ENCODE data around the gene TTC1.

The TTC1 gene

GRCh38 chr5:160023908-160024630, 15.1 kb downstream of the TTC1 start:
- no peak for DNase-seq (ENCODE audit: low spot score)
- TF ChIP-seq, protein P1, sequence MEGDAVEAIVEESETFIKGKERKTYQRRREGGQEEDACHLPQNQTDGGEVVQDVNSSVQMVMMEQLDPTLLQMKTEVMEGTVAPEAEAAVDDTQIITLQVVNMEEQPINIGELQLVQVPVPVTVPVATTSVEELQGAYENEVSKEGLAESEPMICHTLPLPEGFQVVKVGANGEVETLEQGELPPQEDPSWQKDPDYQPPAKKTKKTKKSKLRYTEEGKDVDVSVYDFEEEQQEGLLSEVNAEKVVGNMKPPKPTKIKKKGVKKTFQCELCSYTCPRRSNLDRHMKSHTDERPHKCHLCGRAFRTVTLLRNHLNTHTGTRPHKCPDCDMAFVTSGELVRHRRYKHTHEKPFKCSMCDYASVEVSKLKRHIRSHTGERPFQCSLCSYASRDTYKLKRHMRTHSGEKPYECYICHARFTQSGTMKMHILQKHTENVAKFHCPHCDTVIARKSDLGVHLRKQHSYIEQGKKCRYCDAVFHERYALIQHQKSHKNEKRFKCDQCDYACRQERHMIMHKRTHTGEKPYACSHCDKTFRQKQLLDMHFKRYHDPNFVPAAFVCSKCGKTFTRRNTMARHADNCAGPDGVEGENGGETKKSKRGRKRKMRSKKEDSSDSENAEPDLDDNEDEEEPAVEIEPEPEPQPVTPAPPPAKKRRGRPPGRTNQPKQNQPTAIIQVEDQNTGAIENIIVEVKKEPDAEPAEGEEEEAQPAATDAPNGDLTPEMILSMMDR (IDR thresholded peaks at IDR 0.05; ENCODE audit: extremely low read depth, insufficient read depth, missing control alignments), result no peak
- in situ Hi-C loops (cut with MboI; ENCODE audit: low pct_unique_long_range_greater_than_20kb, low sequenced_read_pairs, unreplicated experiment), result loop anchor here (10.0 kb wide), 1 partner anchor 311 kb away; no protein-coding TSS in a partner anchor

GRCh38 chr5:160029004-160029403, 20.1 kb downstream of the TTC1 start:
- DNase-seq (ENCODE audit: low spot score), result no peak
- in situ Hi-C loops (cut with MboI; ENCODE audit: low pct_unique_long_range_greater_than_20kb, low sequenced_read_pairs, unreplicated experiment), result loop anchor here (10.0 kb wide), 1 partner anchor 306 kb away; no protein-coding TSS in a partner anchor
- TF ChIP-seq, protein P1 (IDR thresholded peaks at IDR 0.05; ENCODE audit: extremely low read depth, insufficient read depth, missing control alignments), result no peak

GRCh38 chr5:160029540-160030139, 20.7 kb downstream of the TTC1 start:
- in situ Hi-C loops (cut with MboI; ENCODE audit: low pct_unique_long_range_greater_than_20kb, low sequenced_read_pairs, unreplicated experiment), result loop anchor here (10.0 kb wide), 1 partner anchor 305 kb away; no protein-coding TSS in a partner anchor
- DNase-seq (ENCODE audit: low spot score), result no peak
- TF ChIP-seq, protein P1 (IDR thresholded peaks at IDR 0.05; ENCODE audit: extremely low read depth, insufficient read depth, missing control alignments), result no peak

DNA sequence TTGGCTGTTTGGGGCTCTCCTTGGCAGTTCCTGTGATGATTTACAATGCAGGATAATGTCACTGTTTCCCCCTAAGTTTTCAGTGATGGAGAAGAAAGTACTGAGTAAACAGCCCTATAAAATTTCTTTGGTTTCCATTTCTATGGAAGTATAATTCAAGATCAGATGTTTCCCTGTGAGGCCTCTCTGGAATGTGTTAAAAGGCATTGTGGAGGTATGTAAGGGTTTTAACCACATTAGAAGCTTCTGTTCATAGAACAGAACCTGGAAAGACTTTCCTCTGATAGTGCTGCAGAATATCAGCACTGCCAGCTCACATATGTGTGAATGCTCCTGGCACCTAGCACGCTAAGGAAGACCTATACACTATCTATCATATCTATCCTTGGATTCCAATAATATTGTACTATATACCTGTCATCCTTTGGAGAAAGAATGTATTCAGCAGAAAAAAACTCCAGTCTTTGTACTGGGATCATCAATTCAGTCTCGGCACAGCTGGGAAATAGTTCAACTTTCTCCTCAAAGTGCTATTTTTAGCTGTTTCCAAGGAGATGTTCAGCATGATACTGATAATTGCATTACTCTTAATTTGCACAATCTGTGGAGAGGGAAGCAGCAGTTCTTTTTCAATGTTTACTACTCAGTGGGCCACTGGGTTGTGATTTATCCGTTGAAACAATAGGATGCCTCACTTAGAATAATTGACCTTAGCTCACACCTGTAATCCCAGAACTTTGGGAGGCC, 21.9 kb downstream of the TTC1 start:
- in situ Hi-C loops (cut with MboI; ENCODE audit: low pct_unique_long_range_greater_than_20kb, low sequenced_read_pairs, unreplicated experiment), result no loop called here
- DNase-seq (ENCODE audit: low spot score), result no peak
- TF ChIP-seq, protein P1 (IDR thresholded peaks at IDR 0.05; ENCODE audit: extremely low read depth, insufficient read depth, missing control alignments), result no peak

DNA sequence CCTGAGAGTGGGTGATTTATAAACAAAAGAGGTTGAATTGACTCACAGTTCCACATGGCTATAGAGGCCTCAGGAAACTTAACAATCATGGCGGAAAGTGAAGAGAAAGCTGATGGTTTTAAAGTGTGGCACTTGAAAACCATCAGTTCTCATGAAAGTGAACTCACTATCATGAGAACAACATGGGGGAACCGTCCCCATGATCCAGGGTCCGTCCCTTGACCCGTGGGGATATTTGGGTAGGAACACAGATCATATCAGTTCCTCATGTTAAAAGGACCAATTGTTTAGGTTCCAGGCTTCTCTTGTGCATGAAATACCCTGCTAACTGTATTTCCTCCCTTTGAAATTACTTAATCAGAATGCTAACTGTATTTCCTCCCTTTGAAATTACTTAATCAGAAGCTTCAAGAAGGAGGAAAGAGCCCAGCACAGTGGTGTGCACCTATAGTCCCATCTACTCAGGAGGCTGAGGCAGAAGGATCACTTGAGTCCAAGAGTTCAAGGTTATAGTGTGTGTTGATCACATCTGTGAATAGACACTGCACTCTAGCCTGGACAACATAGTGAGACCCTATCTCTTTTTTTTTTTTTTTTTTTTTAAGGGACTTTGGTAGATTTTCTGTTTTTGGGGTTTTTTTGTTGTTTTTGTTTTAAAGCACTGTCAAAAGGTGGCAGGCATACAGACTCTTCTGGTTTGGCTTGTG, 24.8 kb downstream of the TTC1 start:
- DNase-seq (ENCODE audit: low spot score), result no peak

More for the DNA sequence above, 24.8 kb downstream of the TTC1 start:
- TF ChIP-seq, protein P1 (IDR thresholded peaks at IDR 0.05; ENCODE audit: extremely low read depth, insufficient read depth, missing control alignments), result no peak
- in situ Hi-C loops (cut with MboI; ENCODE audit: low pct_unique_long_range_greater_than_20kb, low sequenced_read_pairs, unreplicated experiment), result no loop called here

Data from GM13977 (cell line).